HL-60 (cell line): ENCODE results near the gene IRX4.

Experiments used
- POLR2AphosphoS5 ChIP-seq: IDR thresholded peaks from 2 replicates; pipeline ENCODE4 v1.6.1; 2012; ENCODE audit warnings: low read depth
- TF ChIP-seq, protein P1 (sequence below): IDR thresholded peaks from one replicate; pipeline ENCODE4 v1.5.1; 2011; ENCODE audit warnings: low read length, control low read depth, inconsistent platforms; ENCODE audit not compliant: insufficient read depth

DNA sequence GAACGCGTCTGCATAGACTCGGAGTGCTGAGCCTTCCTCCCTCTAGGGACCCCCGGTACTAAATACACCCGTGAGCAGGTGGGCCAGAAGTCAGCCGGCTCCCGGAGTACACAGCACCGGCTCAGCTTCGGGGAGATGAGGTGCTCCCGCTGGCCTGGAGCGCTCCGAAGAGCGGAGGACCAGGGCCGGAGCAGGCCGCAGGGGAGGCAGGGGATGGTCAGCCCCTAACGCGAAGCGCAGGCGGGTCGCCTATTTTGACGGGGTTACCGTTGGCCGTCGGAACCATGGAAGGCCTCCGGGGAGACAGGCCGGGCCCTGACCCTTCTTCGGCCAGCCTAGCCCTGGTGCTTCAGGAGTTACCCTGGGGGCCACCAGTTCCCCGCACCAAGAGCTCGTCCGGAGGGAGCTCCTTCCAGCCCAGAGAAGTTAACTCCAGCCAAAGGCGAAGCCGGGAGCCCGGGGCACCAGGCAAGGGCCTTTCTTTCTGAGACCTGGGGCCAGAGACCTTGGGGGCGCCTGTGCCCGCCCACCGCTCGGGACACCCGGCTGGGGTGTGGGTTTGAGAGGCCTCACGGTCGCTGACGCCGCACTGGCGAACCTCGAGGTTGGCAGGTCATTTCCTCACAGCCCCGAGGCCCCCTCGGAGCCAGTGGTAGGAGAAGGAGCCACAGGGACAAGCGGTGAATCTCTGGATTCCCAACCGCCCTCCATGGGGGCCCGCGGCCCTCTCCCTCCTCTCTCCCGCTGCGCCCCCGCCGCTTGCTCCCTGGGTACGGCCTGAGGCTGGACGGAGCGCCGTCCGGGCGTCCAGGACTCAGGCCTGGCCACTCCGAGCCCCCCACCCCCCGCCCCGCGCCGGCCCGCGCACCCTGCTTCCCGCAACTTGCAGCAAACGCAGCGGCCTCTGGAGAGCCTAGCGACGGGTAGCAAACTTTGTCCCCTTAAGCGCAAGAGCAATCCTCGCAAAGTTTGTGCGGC is 3.4 kb upstream of the IRX4 start:
- TF ChIP-seq, protein P1, sequence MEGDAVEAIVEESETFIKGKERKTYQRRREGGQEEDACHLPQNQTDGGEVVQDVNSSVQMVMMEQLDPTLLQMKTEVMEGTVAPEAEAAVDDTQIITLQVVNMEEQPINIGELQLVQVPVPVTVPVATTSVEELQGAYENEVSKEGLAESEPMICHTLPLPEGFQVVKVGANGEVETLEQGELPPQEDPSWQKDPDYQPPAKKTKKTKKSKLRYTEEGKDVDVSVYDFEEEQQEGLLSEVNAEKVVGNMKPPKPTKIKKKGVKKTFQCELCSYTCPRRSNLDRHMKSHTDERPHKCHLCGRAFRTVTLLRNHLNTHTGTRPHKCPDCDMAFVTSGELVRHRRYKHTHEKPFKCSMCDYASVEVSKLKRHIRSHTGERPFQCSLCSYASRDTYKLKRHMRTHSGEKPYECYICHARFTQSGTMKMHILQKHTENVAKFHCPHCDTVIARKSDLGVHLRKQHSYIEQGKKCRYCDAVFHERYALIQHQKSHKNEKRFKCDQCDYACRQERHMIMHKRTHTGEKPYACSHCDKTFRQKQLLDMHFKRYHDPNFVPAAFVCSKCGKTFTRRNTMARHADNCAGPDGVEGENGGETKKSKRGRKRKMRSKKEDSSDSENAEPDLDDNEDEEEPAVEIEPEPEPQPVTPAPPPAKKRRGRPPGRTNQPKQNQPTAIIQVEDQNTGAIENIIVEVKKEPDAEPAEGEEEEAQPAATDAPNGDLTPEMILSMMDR = no peak
- TF ChIP-seq POLR2AphosphoS5 = no peak
